SK-N-SH (cell line): ENCODE data around the gene NDUFS7. TPM values are rescaled to one million over a fixed set of nuclear protein-coding genes. Genes with fewer than 3 reads are reported as not detected.

Experiments
- CTCF ChIA-PET: fragments of 300-600, 350-600 bp; formaldehyde crosslinking; extraction: SDS; loops from one replicate; lab custom pipeline; 2021; lab: Yijun Ruan, JAX
- POLR2A ChIA-PET: fragments of 350-600 bp; sonication (Branson Sonifier 250); formaldehyde crosslinking; extraction: SDS; loops from one replicate; lab custom pipeline; 2020; ENCODE audit warnings: antibody characterized with exemption, inconsistent platforms; lab: Yijun Ruan, JAX
- DNase-seq: peaks from one replicate; pipeline ENCODE4 v3.0.0; 2012
- H2AFZ ChIP-seq: fragments of 200-600 bp; sonication (generic); 2 replicates; pipeline ENCODE4 v1.8.1; 2016; ENCODE audit warnings: antibody characterized with exemption, mild to moderate bottlenecking, low read depth
- H3F3A ChIP-seq: fragments of 200-600 bp; sonication (generic); replicated peaks from 2 replicates; pipeline ENCODE3; 2016; ENCODE audit warnings: antibody characterized with exemption, mild to moderate bottlenecking; ENCODE audit not compliant: insufficient read depth
- H3K27ac ChIP-seq, 2 experiments: fragments of 200-500 bp in 1 of 2; fragments of 200-600 bp in 1 of 2; sonication (Bioruptor generic) in 1 of 2; sonication (generic), shearing (Covaris generic) in 1 of 2; 2 replicates each; pipeline versions ENCODE4 v1.5.1 to v1.6.1; 2014 to 2016; ENCODE audit warnings: low read depth in 2 of 2, inconsistent platforms in 1 of 2, low read length in 1 of 2, mild to moderate bottlenecking in 1 of 2, mixed read lengths in 1 of 2
- H3K27me3 ChIP-seq: fragments of 200-600 bp; sonication (generic), shearing (Covaris generic); 2 replicates; pipeline ENCODE4 v1.6.1; 2016; ENCODE audit warnings: mixed run types; ENCODE audit not compliant: insufficient read depth
- H3K36me3 ChIP-seq, 2 experiments: fragments of 200-500 bp in 1 of 2; fragments of 200-600 bp in 1 of 2; sonication (Bioruptor generic) in 1 of 2; sonication (generic) in 1 of 2; replicated peaks in 1 of 2; 2 replicates each; pipeline versions ENCODE3 to v1.5.1; 2014 to 2016; ENCODE audit warnings: low read length in 1 of 2, mild to moderate bottlenecking in 1 of 2; ENCODE audit not compliant: insufficient read depth in 2 of 2, control insufficient read depth in 1 of 2
- H3K4me1 ChIP-seq, 2 experiments: fragments of 200-500 bp in 1 of 2; fragments of 200-600 bp in 1 of 2; sonication (Bioruptor generic) in 1 of 2; sonication (generic), shearing (Covaris generic) in 1 of 2; 2 replicates each; pipeline versions ENCODE4 v1.5.1 to v1.6.1; 2014 to 2016; ENCODE audit warnings: low read depth in 1 of 2, low read length in 1 of 2, mixed run types in 1 of 2; ENCODE audit not compliant: insufficient read depth in 2 of 2, control insufficient read depth in 1 of 2
- H3K4me2 ChIP-seq: fragments of 200-600 bp; sonication (generic), shearing (Covaris generic); 2 replicates; pipeline ENCODE4 v1.6.1; 2017; ENCODE audit warnings: mixed run types
- H3K4me3 ChIP-seq, 2 experiments: fragments of 200-500 bp in 1 of 2; fragments of 200-600 bp in 1 of 2; sonication (Bioruptor generic) in 1 of 2; sonication (generic), shearing (Covaris generic) in 1 of 2; 2 replicates each; pipeline versions ENCODE4 v1.5.1 to v1.8.1; 2014 to 2016; ENCODE audit warnings: low read depth in 2 of 2, inconsistent platforms in 1 of 2, low read length in 1 of 2, mild to moderate bottlenecking in 1 of 2, mixed read lengths in 1 of 2, moderate library complexity in 1 of 2
- H3K79me2 ChIP-seq: fragments of 200-600 bp; sonication (generic); 2 replicates; pipeline ENCODE4 v1.8.1; 2017; ENCODE audit warnings: mild to moderate bottlenecking; ENCODE audit not compliant: insufficient read depth
- H3K9ac ChIP-seq: fragments of 200-600 bp; sonication (generic); 2 replicates; pipeline ENCODE4 v1.6.1; 2017; ENCODE audit warnings: mixed run types
- H3K9me2 ChIP-seq: fragments of 200-600 bp; sonication (generic); 2 replicates; pipeline ENCODE4 v1.6.1; 2017; ENCODE audit warnings: mixed run types
- H3K9me3 ChIP-seq: fragments of 200-600 bp; sonication (generic); 2 replicates; pipeline ENCODE4 v1.6.1; 2017; ENCODE audit warnings: mixed run types, mild to moderate bottlenecking, moderate library complexity
- H4K20me1 ChIP-seq: fragments of 200-600 bp; sonication (generic); 2 replicates; pipeline ENCODE4 v1.6.1; 2017; ENCODE audit warnings: mild to moderate bottlenecking, mixed run types; ENCODE audit not compliant: insufficient read depth
- CHD2 ChIP-seq: fragments of 150-350 bp; IDR thresholded peaks from 2 replicates; pipeline ENCODE4 v1.6.1; 2018; ENCODE audit warnings: low read length; ENCODE audit not compliant: partially characterized antibody
- EP300 ChIP-seq, 2 experiments: IDR thresholded peaks; 2 replicates each; pipeline versions ENCODE4 v1.4.0 to v1.6.1; 2012; ENCODE audit warnings: borderline replicate concordance in 1 of 2, low read depth in 1 of 2, low read length in 1 of 2
- GABPA ChIP-seq: IDR thresholded peaks from 2 replicates; pipeline ENCODE4 v1.4.0; 2012; ENCODE audit warnings: low read depth, mild to moderate bottlenecking
- IRF3 ChIP-seq: fragments of 150-350 bp; IDR thresholded peaks from 2 replicates; pipeline ENCODE4 v1.6.1; 2016; ENCODE audit warnings: mild to moderate bottlenecking, low read depth, low read length
- JUND ChIP-seq: IDR thresholded peaks from 2 replicates; pipeline ENCODE4 v1.4.0; 2012
- MAX ChIP-seq: IDR thresholded peaks from 2 replicates; pipeline ENCODE4 v1.4.0; 2012; ENCODE audit warnings: low read depth
- MEF2A ChIP-seq: IDR thresholded peaks from 2 replicates; pipeline ENCODE4 v1.4.0; 2012; ENCODE audit warnings: low read depth, borderline replicate concordance
- USF1 ChIP-seq: IDR thresholded peaks from 2 replicates; pipeline ENCODE4 v1.4.0; 2012; ENCODE audit warnings: low read depth, borderline replicate concordance
- USF2 ChIP-seq: fragments of 150-350 bp; IDR thresholded peaks from 2 replicates; pipeline ENCODE4 v1.6.1; 2017; ENCODE audit warnings: antibody characterized with exemption, low read length, low read depth, borderline replicate concordance
- WGBS: methylation state at CpG from one replicate; pipeline ENCODE4 v1.1.6; 2017; ENCODE audit warnings: low lambda C conversion rate; 5-methylcytosine and 5-hydroxymethylcytosine counted together
- polyA plus RNA-seq, 3 experiments: library from polyadenylated mRNA; depleted of rRNA; stranded (reverse); fragments of >200 nt; gene quantifications; 2 replicates each; pipeline ENCODE4 v1.2.3, GENCODE V29; 2012

The NDUFS7 gene
- polyA plus RNA-seq, 1 of the 3 experiments (the other 2 are of a cell fraction), result 66.4 TPM

- H3K9me2 ChIP-seq, result no peaks in the 10 kb centered on the region
- peak within 1 kb of the TSS; percentile 71 to 82 for H3K27ac ChIP-seq
- H3K36me3 ChIP-seq, result peaks cover 0 to 3% of the 10 kb centered on the region in 2 experiments
- no CpG with 5 or more reads among the region's 121 CpGs for WGBS
- peaks cover 6 to 29% of the 10 kb centered on the region in 2 experiments; a peak in 2 of 4 replicates for H3K4me1 ChIP-seq
- H4K20me1 ChIP-seq, result peaks cover 43% of the 10 kb centered on the region
- peak within 1 kb of the TSS; percentile 99 for H3K4me2 ChIP-seq
- ChIA-PET CTCF (interaction anchor here (1.3 to 2.2 kb wide), 2 partner anchors 11 to 37 kb away, joined by 4 to 8 read pairs; no protein-coding TSS in a partner anchor), POLR2A (interaction anchor here (1.4 kb wide), 1 partner anchor 138 kb away, joined by 5 read pairs; the partner anchor contains the start of gene CIRBP)
- H3K9ac ChIP-seq, result peak within 1 kb of the TSS; percentile 95
- H3K79me2 ChIP-seq, result peaks cover 51% of the 10 kb centered on the region
- peak within 1 kb of the TSS; percentile 83 to 86 for H3K4me3 ChIP-seq
- no peaks in the 10 kb centered on the region for H3K27me3 ChIP-seq
- H3K9me3 ChIP-seq, result no peaks in the 10 kb centered on the region
- peak within 1 kb of the TSS; percentile 86 for H2AFZ ChIP-seq
- TF ChIP-seq IRF3 (no peak), MEF2A (no peak), MAX (no peak), JUND (no peak), USF1 (no peak), USF2 (no peak), GABPA (0 out of 2 replicates have a peak, but pooled peaks have one; percentile 15), EP300 (IDR thresholded peaks at IDR 0.05; ENCODE audit: borderline replicate concordance in 1 of 2, low read depth in 1 of 2, low read length in 1 of 2) (peak in 1 of 2 experiments; percentile 45; a peak in 1 of 4 replicates), CHD2 (no peak)
- peaks cover 13% of the 10 kb centered on the region for H3F3A ChIP-seq
- DNase-seq, result no peak
Measured at GRCh38 chr19:1407528-1408299, 24.0 kb downstream of the NDUFS7 start, which contains the start of gene DAZAP1. Gene DAZAP1, plus strand, starts transcription at chr19:1407586. Its CDS starts 188 bp downstream, at chr19:1407774.
